IMR-90 (cell line): ENCODE results near the gene ANKH. TPM values are rescaled to one million over a fixed set of nuclear protein-coding genes. Genes with fewer than 3 reads are reported as not detected.

Experiments
- ATAC-seq: fragments of 200-7000 bp; cut with Tn5 transposase; 2 replicates; pipeline ENCODE4 v1.9.1; 2020; ENCODE audit warnings: low read depth, mild to moderate bottlenecking, moderate library complexity
- BruUV-seq: library from RNA; stranded (reverse); fragments of 400-500 nt; replicated peaks from 2 replicates; lab custom pipeline; 2021; lab: Mats Ljungman, UMichigan
- CTCF ChIA-PET: fragments of 300-600 bp; formaldehyde crosslinking; extraction: SDS; loops from one replicate; lab custom pipeline; 2021; ENCODE audit warnings: antibody characterized with exemption; lab: Yijun Ruan, JAX
- POLR2A ChIA-PET: fragments of 300-600 bp; sonication (Branson Sonifier 250); formaldehyde crosslinking; loops from one replicate; lab custom pipeline; 2022; ENCODE audit warnings: antibody characterized with exemption; ENCODE audit not compliant: unreplicated experiment; lab: Charles Lee
- DNase-seq: peaks from one replicate; pipeline ENCODE4 v3.0.0; 2013
- H2AFZ ChIP-seq: replicated peaks from 2 replicates; pipeline ENCODE3; 2013; ENCODE audit warnings: low read length, mild to moderate bottlenecking; ENCODE audit not compliant: poor library complexity
- H2AK5ac ChIP-seq: 2 replicates; pipeline ENCODE4 v1.6.1; 2013; ENCODE audit warnings: low read depth, low read length, inconsistent platforms
- H2AK9ac ChIP-seq: replicated peaks from 2 replicates; pipeline ENCODE3; 2013; ENCODE audit warnings: mild to moderate bottlenecking, low read depth, low read length, moderate library complexity; ENCODE audit not compliant: poor library complexity
- H2BK120ac ChIP-seq: 2 replicates; pipeline ENCODE4 v1.6.1; 2013; ENCODE audit warnings: low read depth, low read length, inconsistent platforms
- H2BK15ac ChIP-seq: 3 replicates; pipeline ENCODE4 v1.6.1; 2013; ENCODE audit warnings: low read depth, low read length, inconsistent platforms
- H2BK20ac ChIP-seq: 2 replicates; pipeline ENCODE4 v1.6.1; 2013; ENCODE audit warnings: low read depth, mild to moderate bottlenecking, inconsistent platforms, low read length, moderate library complexity
- H2BK5ac ChIP-seq: 2 replicates; pipeline ENCODE4 v1.6.1; 2013; ENCODE audit warnings: mild to moderate bottlenecking, low read depth, low read length, inconsistent platforms; ENCODE audit not compliant: poor library complexity, severe bottlenecking
- H3K14ac ChIP-seq: replicated peaks from 2 replicates; pipeline ENCODE4 v1.6.1; 2013; ENCODE audit warnings: low read depth, low read length, inconsistent platforms
- H3K18ac ChIP-seq: 2 replicates; pipeline ENCODE4 v1.6.1; 2013; ENCODE audit warnings: low read depth, low read length, control low read depth
- H3K23ac ChIP-seq: 2 replicates; pipeline ENCODE4 v1.6.1; 2013; ENCODE audit warnings: low read depth, low read length, inconsistent platforms
- H3K27ac ChIP-seq: 2 replicates; pipeline ENCODE4 v1.5.1; 2013; ENCODE audit warnings: mild to moderate bottlenecking, control low read depth, low read length; ENCODE audit not compliant: insufficient read depth
- H3K27me3 ChIP-seq: 2 replicates; pipeline ENCODE4 v1.6.1; 2013; ENCODE audit warnings: low read length; ENCODE audit not compliant: control insufficient read depth, insufficient read depth
- H3K36me3 ChIP-seq: 2 replicates; pipeline ENCODE4 v1.6.1; 2013; ENCODE audit warnings: low read length, mixed read lengths; ENCODE audit not compliant: control insufficient read depth, insufficient read depth
- H3K4ac ChIP-seq: 2 replicates; pipeline ENCODE4 v1.6.1; 2013; ENCODE audit warnings: low read depth, low read length, inconsistent platforms
- H3K4me1 ChIP-seq: 2 replicates; pipeline ENCODE4 v1.6.1; 2013; ENCODE audit warnings: low read length, mixed read lengths; ENCODE audit not compliant: control insufficient read depth, insufficient read depth
- H3K4me2 ChIP-seq: 2 replicates; pipeline ENCODE4 v1.6.1; 2013; ENCODE audit warnings: low read depth, mild to moderate bottlenecking, control low read depth, low read length, moderate library complexity
- H3K4me3 ChIP-seq: 2 replicates; pipeline ENCODE4 v1.5.1; 2013; ENCODE audit warnings: low read depth, mild to moderate bottlenecking, control low read depth, low read length, moderate library complexity; ENCODE audit not compliant: insufficient read depth
- H3K56ac ChIP-seq: 2 replicates; pipeline ENCODE4 v1.6.1; 2013; ENCODE audit warnings: low read length, inconsistent platforms; ENCODE audit not compliant: insufficient read depth; ENCODE audit errors: extremely low read depth
- H3K79me1 ChIP-seq, 2 experiments: 2 replicates each; pipeline ENCODE4 v1.6.1; 2013; ENCODE audit warnings: low read length in 2 of 2, inconsistent platforms in 1 of 2, low read depth in 1 of 2
- H3K9ac ChIP-seq: 2 replicates; pipeline ENCODE4 v1.6.1; 2013; ENCODE audit warnings: low read depth, low read length, control low read depth
- H3K9me1 ChIP-seq: 2 replicates; pipeline ENCODE4 v1.6.1; 2013; ENCODE audit warnings: low read length, inconsistent platforms; ENCODE audit not compliant: insufficient read depth
- H3K9me3 ChIP-seq: 2 replicates; pipeline ENCODE4 v1.6.1; 2013; ENCODE audit warnings: low read length; ENCODE audit not compliant: control insufficient read depth, insufficient read depth
- H4K20me1 ChIP-seq: 2 replicates; pipeline ENCODE4 v1.6.1; 2013; ENCODE audit warnings: low read length, inconsistent platforms; ENCODE audit not compliant: insufficient read depth
- H4K5ac ChIP-seq: 2 replicates; pipeline ENCODE4 v1.6.1; 2013; ENCODE audit warnings: mild to moderate bottlenecking, low read depth, low read length, control low read depth
- H4K8ac ChIP-seq, 2 experiments: 2 replicates each; pipeline ENCODE4 v1.6.1; 2013; ENCODE audit warnings: low read depth in 2 of 2, low read length in 2 of 2, control low read depth in 1 of 2, inconsistent platforms in 1 of 2
- H4K91ac ChIP-seq: 2 replicates; pipeline ENCODE4 v1.6.1; 2013; ENCODE audit warnings: low read depth, low read length, inconsistent platforms; ENCODE audit not compliant: insufficient read depth
- BHLHE40 ChIP-seq: fragments of 150-350 bp; IDR thresholded peaks from 2 replicates; pipeline ENCODE4 v1.6.1; 2016; ENCODE audit warnings: mild to moderate bottlenecking, low read depth, low read length
- CEBPB ChIP-seq: IDR thresholded peaks from 2 replicates; pipeline ENCODE4 v1.6.1; 2012; ENCODE audit warnings: low read depth, low read length, improper control_type of control experiment
- CTCF ChIP-seq: conservative IDR thresholded peaks from 2 replicates; pipeline ENCODE4 v1.5.1; 2012; ENCODE audit warnings: mild to moderate bottlenecking, low read depth, low read length, improper control_type of control experiment
- MXI1 ChIP-seq: IDR thresholded peaks from 2 replicates; pipeline ENCODE4 v1.6.1; 2012; ENCODE audit warnings: low read depth, mild to moderate bottlenecking, low read length, moderate library complexity, borderline replicate concordance
- POLR2A ChIP-seq: IDR thresholded peaks from 2 replicates; pipeline ENCODE4 v1.6.1; 2012; ENCODE audit warnings: mild to moderate bottlenecking, low read depth, low read length
- RAD21 ChIP-seq: IDR thresholded peaks from 2 replicates; pipeline ENCODE4 v1.6.1; 2012; ENCODE audit warnings: low read length, improper control_type of control experiment
- RCOR1 ChIP-seq: IDR thresholded peaks from 2 replicates; pipeline ENCODE4 v1.6.1; 2012; ENCODE audit warnings: mild to moderate bottlenecking, low read length, improper control_type of control experiment; ENCODE audit not compliant: insufficient replicate concordance
- RFX5 ChIP-seq: IDR thresholded peaks from 2 replicates; pipeline ENCODE4 v1.8.0; 2012; ENCODE audit warnings: low read depth, mild to moderate bottlenecking, low read length, moderate library complexity
- SMC3 ChIP-seq: fragments of 150-350 bp; IDR thresholded peaks from 2 replicates; pipeline ENCODE4 v1.6.1; 2016; ENCODE audit warnings: low read depth, mild to moderate bottlenecking, antibody characterized with exemption, low read length, moderate library complexity
- USF2 ChIP-seq: fragments of 150-350 bp; IDR thresholded peaks from 2 replicates; pipeline ENCODE4 v1.6.1; 2017; ENCODE audit warnings: mild to moderate bottlenecking, antibody characterized with exemption, low read length, low read depth
- WGBS, 2 experiments: methylation state at CpG; one replicate each; pipeline versions ENCODE4 v1.1.5 to v1.1.7; 2013; ENCODE audit warnings: missing lambda C conversion rate in 2 of 2; ENCODE audit not compliant: insufficient read length in 1 of 2; ENCODE audit errors: extremely low coverage in 2 of 2; 5-methylcytosine and 5-hydroxymethylcytosine counted together
- dilution Hi-C: fragments of 300-500 bp; cut with HindIII; formaldehyde crosslinking; loops from one replicate; pipeline ENCODE4 v1.14.3; 2018; ENCODE audit warnings: low sequenced_read_pairs; ENCODE audit not compliant: unreplicated experiment
- in situ Hi-C: fragments of 300-500 bp; cut with MboI; formaldehyde crosslinking; loops from 3 replicates; pipeline ENCODE4 v1.14.3; 2019; ENCODE audit warnings: low sequenced_read_pairs, inconsistent platforms, mixed read lengths
- intact Hi-C: fragments of 100-400 bp; cut with micrococcal nuclease; formaldehyde crosslinking; loops from 2 replicates; pipeline ENCODE4 v1.10.0; 2022
- polyA plus RNA-seq, 3 experiments: library from polyadenylated mRNA; depleted of rRNA; stranded (reverse); fragments of >200 nt; gene quantifications; 2 replicates each; pipeline ENCODE4 v1.2.3, GENCODE V29; 2012; ENCODE audit warnings: low replicate concordance in 1 of 3
- total RNA-seq: library from RNA; depleted of rRNA; stranded (reverse); fragments of >200 nt; gene quantifications from 2 replicates; pipeline ENCODE4 v1.2.3, GENCODE V29; 2012

Gene ANKH
- total and polyA plus RNA-seq, 2 of the 4 experiments (the other 2 are of a cell fraction): 5.2 to 17.2 TPM

GRCh38 chr5:14766584-14766983 is 105.0 kb downstream of the ANKH start:
- Histone ChIP-seq H3K79me1 (peaks cover 0 to 3% of the 10 kb centered on the region in 2 experiments; a peak in 1 of 4 replicates), H4K5ac (no peak overlapping the region), H3K14ac (no peak overlapping the region), H3K18ac (no peak overlapping the region), H4K8ac (no peak overlapping the region), H2BK20ac (no peak overlapping the region), H3K4ac (no peak overlapping the region), H3K4me2 (no peak overlapping the region), H3K9ac (no peak overlapping the region), H4K91ac (no peak overlapping the region), H2BK15ac (no peak overlapping the region), H3K9me1 (no peaks in the 10 kb centered on the region; the same call in 1 of the 2 replicates), H3K4me1 (no peaks in the 10 kb centered on the region), H3K27ac (no peak overlapping the region), H3K56ac (no peak overlapping the region), H3K9me3 (no peaks in the 10 kb centered on the region), H3K23ac (no peak overlapping the region), H2BK120ac (no peak overlapping the region), H4K20me1 (no peaks in the 10 kb centered on the region), H2AK9ac (no peak overlapping the region), H3K4me3 (no peak overlapping the region), H3K27me3 (no peaks in the 10 kb centered on the region), H2AFZ (no peak overlapping the region), H3K36me3 (0 out of 2 replicates have a peak, but pooled peaks cover 2% of the 10 kb centered on the region), H2AK5ac (no peak overlapping the region), H2BK5ac (no peak overlapping the region)
- no CpG with 5 or more reads among the region's 1 CpG for WGBS, 2 experiments
- dilution Hi-C loops (no loop called here), in situ Hi-C loops (no loop called here), intact Hi-C loops (no loop called here)
- DNase-seq (no peak), ATAC-seq (no peak)
- ChIA-PET POLR2A (no interaction called here), CTCF (interaction anchor here (0.9 kb wide), 1 partner anchor 53 kb away, joined by 3 read pairs; no protein-coding TSS in a partner anchor)
- BruUV-seq: no TSS peak
- no peak for TF ChIP-seq SMC3
- TF ChIP-seq RFX5: no peak
- no peak for TF ChIP-seq BHLHE40
- TF ChIP-seq CTCF: no peak
- TF ChIP-seq RAD21: no peak
- no peak for TF ChIP-seq CEBPB
- TF ChIP-seq MXI1: no peak
- TF ChIP-seq USF2: no peak
- TF ChIP-seq RCOR1: no peak
- TF ChIP-seq POLR2A: no peak
